GM13977 (cell line): ENCODE data around the gene GPX6.

Experiments
- DNase-seq: peaks from one replicate; pipeline ENCODE4 v3.0.0; 2012; ENCODE audit warnings: low spot score
- CTCF ChIP-seq: IDR thresholded peaks from 2 replicates; pipeline ENCODE4 v1.5.1; 2012; ENCODE audit warnings: mild to moderate bottlenecking, control low read depth; ENCODE audit not compliant: insufficient read depth; ENCODE audit errors: extremely low read depth, missing control alignments
- in situ Hi-C: fragments of 300-500 bp; cut with MboI; formaldehyde crosslinking; loops from one replicate; pipeline ENCODE4 v1.12.0; 2022; ENCODE audit warnings: low sequenced_read_pairs, low pct_unique_long_range_greater_than_20kb, mixed read lengths, inconsistent platforms; ENCODE audit not compliant: unreplicated experiment

Gene GPX6

DNA sequence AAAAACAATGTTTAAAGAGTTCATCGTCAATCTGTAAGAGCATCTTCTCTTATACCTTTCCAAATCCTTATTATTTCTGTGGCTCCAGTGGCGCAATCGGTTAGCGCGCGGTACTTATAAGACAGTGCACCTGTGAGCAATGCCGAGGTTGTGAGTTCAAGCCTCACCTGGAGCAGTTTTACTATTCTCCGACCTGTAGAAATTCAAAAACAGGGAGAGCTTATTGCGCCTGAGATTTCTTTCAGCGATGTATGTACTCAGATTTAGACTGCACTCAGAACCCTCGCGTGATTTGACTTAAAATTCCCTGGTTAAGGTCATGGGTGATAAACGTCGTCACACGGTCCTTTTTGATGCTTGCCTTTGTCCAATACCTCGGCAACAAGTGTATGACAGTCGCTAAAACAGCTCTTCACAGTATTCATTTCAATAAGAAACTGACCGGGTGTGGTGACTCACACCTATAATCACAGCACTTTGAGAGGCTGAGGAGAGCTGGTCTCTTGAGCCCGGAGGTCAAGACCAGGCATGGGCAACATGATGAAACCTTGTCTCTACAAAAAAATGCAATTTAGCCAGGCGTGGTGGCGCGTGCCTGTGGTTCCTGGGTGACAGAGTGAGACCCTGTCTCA is 22.0 kb upstream of the GPX6 start:
- in situ Hi-C loops = no loop called here
- no peak for TF ChIP-seq CTCF
- no peak for DNase-seq

GRCh38 chr6:28537065-28537464 is 21.5 kb upstream of the GPX6 start:
- in situ Hi-C loops = no loop called here
- no peak for DNase-seq
- no peak for TF ChIP-seq CTCF

- DNase-seq = no peak
- in situ Hi-C loops = no loop called here
- no peak for TF ChIP-seq CTCF
Observed at GRCh38 chr6:28534875-28535274, 19.3 kb upstream of the GPX6 start.

DNA sequence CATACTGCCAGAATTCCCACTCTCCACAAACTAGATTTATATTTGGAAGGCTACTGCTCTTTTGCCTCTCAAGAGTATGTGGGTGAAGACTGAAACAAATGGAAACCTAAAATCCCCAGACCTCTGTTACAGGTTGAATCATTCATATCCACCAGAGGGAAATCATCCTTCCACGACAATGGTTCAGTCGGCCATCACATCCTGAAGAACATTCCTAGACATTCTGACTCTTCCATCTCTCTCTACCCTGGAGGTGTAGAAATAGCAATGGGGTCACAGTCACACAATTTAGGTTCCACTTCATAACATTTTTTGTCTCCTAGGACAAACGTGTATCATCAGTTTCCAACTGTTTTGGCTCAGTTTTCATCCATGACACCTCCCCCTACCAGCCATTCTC is 18.7 kb upstream of the GPX6 start:
- no peak for DNase-seq
- in situ Hi-C loops = no loop called here
- no peak for TF ChIP-seq CTCF

DNA sequence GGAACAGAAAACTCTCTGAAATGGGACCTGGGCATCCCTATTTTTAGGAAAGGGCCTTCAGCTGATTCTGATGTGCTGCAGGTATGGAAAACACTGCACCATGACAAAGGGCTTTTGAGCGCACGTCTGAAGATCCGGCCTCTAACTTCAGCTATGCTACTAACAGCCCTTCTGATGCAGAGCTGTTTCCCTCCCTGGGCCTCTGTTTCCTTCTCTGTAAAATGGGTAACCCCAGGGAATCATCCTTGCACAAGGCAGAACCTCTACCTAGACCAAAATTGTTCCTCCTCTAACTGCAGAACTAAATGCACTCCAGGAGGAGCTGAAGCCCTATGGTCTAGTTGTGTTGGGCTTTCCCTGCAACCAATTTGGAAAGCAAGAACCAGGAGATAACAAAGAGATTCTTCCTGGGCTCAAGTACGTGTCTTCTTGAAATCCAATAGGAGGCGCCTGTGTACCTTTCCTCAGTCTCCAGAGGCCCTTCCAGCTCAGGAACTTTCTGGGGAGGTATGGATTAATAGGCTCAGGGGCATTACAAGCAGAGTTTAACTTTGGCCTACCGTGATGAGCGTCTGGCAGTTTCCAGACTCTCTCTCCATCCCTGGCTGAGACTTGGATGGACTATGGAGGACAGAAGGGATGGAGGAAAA is 16.0 kb upstream of the GPX6 start:
- TF ChIP-seq CTCF = no peak
- in situ Hi-C loops = no loop called here
- DNase-seq = no peak

GRCh38 chr6:28530777-28531176 is 15.2 kb upstream of the GPX6 start:
- in situ Hi-C loops = no loop called here
- DNase-seq = no peak
- no peak for TF ChIP-seq CTCF
